Right cardiac atrium (tissue), 5 donors: ENCODE measurements around the gene IGLON5. TPM values are rescaled to one million over a fixed set of nuclear protein-coding genes. Genes with fewer than 3 reads are reported as not detected.

Experiments used
- ATAC-seq, 2 donors: fragments of 200-7000 bp; cut with Tn5 transposase; one replicate each; pipeline versions ENCODE4 v1.8.0 to v1.9.1; 2020; ENCODE audit warnings: moderate library complexity in 2 of 2, mild to moderate bottlenecking in 1 of 2
- DNase-seq, 3 donors: peaks; one replicate each; pipeline ENCODE4 v3.0.0-alpha.2; 2020
- H3K27ac ChIP-seq: one replicate; pipeline ENCODE4 v1.5.1; 2013; ENCODE audit warnings: mild to moderate bottlenecking, low read length, control low read depth, moderate library complexity
- H3K27me3 ChIP-seq: one replicate; pipeline ENCODE4 v1.6.1; 2013; ENCODE audit not compliant: control insufficient read depth, insufficient read depth
- H3K4me1 ChIP-seq: one replicate; pipeline ENCODE4 v1.6.1; 2013; ENCODE audit warnings: low read length; ENCODE audit not compliant: control insufficient read depth, insufficient read depth
- H3K4me3 ChIP-seq: one replicate; pipeline ENCODE4 v1.5.1; 2013; ENCODE audit warnings: low read length, control low read depth
- H3K9me3 ChIP-seq: one replicate; pipeline ENCODE4 v1.6.1; 2013; ENCODE audit warnings: low read length; ENCODE audit not compliant: control insufficient read depth
- WGBS: extraction: QIAGEN DNeasy Blood & Tissue Kit; methylation state at CpG from one replicate; pipeline ENCODE4 v1.1.7; 2013; 5-methylcytosine and 5-hydroxymethylcytosine counted together
- intact Hi-C, 4 donors: fragments of 100-400 bp; cut with DNase I; formaldehyde crosslinking; loops; one replicate each; pipeline versions ENCODE4 v1.11.0 to v1.14.0; 2022 to 2023
- polyA plus RNA-seq: library from polyadenylated mRNA; stranded (reverse); fragments of 200-250 nt; gene quantifications from one replicate; pipeline ENCODE4 v1.2.3, GENCODE V29; 2013
- total RNA-seq, 4 donors: library from RNA; stranded (reverse); fragmentation: NEBNext Ultra II Directional; extraction: Animal tissue kit (Norgen Biotek cat#: 25700); gene quantifications; one replicate each; pipeline ENCODE4 v1.2.1, GENCODE V29; 2021
- donor health status: healthy with polysubstance abuse.
- donor health status: DM: no; HTN: yes; CAD: no.
- donor health status: DM: no; HTN: no; CAD: no.
- donor health status: DM: no; HTN: yes; CAD: no; lungs with severe emphysema.
- donor health status: DM: yes; HTN: yes; CAD: no.

Gene IGLON5
- total and polyA plus RNA-seq, 5 donors, result 0.07 to 0.31 TPM; not detected in 3

- no peak for ATAC-seq
- H3K4me3 ChIP-seq, result no peak overlapping the region
- intact Hi-C loops, result no loop called here
- no peaks in the 10 kb centered on the region for H3K27me3 ChIP-seq
- no peak overlapping the region for H3K27ac ChIP-seq
- no peak for DNase-seq
- H3K4me1 ChIP-seq, result no peaks in the 10 kb centered on the region
- no peaks in the 10 kb centered on the region for H3K9me3 ChIP-seq
- WGBS, result 69% methylated on average over 23 of the region's 23 CpGs
These were observed 7.5 kb downstream of the IGLON5 start for GRCh38 chr19:51318687-51319648.

GRCh38 chr19:51319649-51320279, 8.3 kb downstream of the IGLON5 start:
- H3K27me3 ChIP-seq, result no peaks in the 10 kb centered on the region
- intact Hi-C loops, result no loop called here
- H3K27ac ChIP-seq, result no peak overlapping the region
- 78% methylated on average over 14 of the region's 14 CpGs for WGBS
- no peak for ATAC-seq
- no peak overlapping the region for H3K4me3 ChIP-seq
- H3K4me1 ChIP-seq, result no peaks in the 10 kb centered on the region
- DNase-seq, result no peak
- H3K9me3 ChIP-seq, result no peaks in the 10 kb centered on the region

- 17% methylated on average over 14 of the region's 14 CpGs for WGBS
- H3K4me3 ChIP-seq, result no peak overlapping the region
- no peaks in the 10 kb centered on the region for H3K9me3 ChIP-seq
- no peaks in the 10 kb centered on the region for H3K4me1 ChIP-seq
- H3K27me3 ChIP-seq, result no peaks in the 10 kb centered on the region
- DNase-seq (no peak), ATAC-seq (no peak)
- intact Hi-C loops, result no loop called here
- no peak overlapping the region for H3K27ac ChIP-seq
These were observed 8.8 kb downstream of the IGLON5 start for GRCh38 chr19:51320280-51320657.

GRCh38 chr19:51321799-51322198, 10.4 kb downstream of the IGLON5 start:
- ATAC-seq (no peak), DNase-seq (no peak)
- no peaks in the 10 kb centered on the region for H3K9me3 ChIP-seq
- no peaks in the 10 kb centered on the region for H3K27me3 ChIP-seq
- no peak overlapping the region for H3K27ac ChIP-seq
- 75% methylated on average over 14 of the region's 14 CpGs for WGBS
- H3K4me1 ChIP-seq, result no peaks in the 10 kb centered on the region
- H3K4me3 ChIP-seq, result no peak overlapping the region
- intact Hi-C loops, result no loop called here

- Histone ChIP-seq H3K9me3 (no peaks in the 10 kb centered on the region), H3K4me3 (no peak overlapping the region), H3K27me3 (no peaks in the 10 kb centered on the region), H3K27ac (no peak overlapping the region), H3K4me1 (no peaks in the 10 kb centered on the region)
- 76% methylated on average over 29 of the region's 29 CpGs for WGBS
- intact Hi-C loops, result no loop called here
- DNase-seq, result no peak
- no peak for ATAC-seq
These were observed 12.2 kb downstream of the IGLON5 start for GRCh38 chr19:51323481-51324166.

GRCh38 chr19:51324167-51324481, 12.7 kb downstream of the IGLON5 start:
- DNase-seq (no peak), ATAC-seq (peak in 1 of 2 donors; percentile 18)
- no peaks in the 10 kb centered on the region for H3K9me3 ChIP-seq

GRCh38 chr19:51325161-51325976, 13.9 kb downstream of the IGLON5 start:
- H3K27me3 ChIP-seq, result no peaks in the 10 kb centered on the region
- H3K9me3 ChIP-seq, result no peaks in the 10 kb centered on the region
- no peak for DNase-seq
- intact Hi-C loops, result no loop called here
- no peak for ATAC-seq
- no peaks in the 10 kb centered on the region for H3K4me1 ChIP-seq
- no peak overlapping the region for H3K27ac ChIP-seq
- 72% methylated on average over 26 of the region's 26 CpGs for WGBS
- no peak overlapping the region for H3K4me3 ChIP-seq

More at GRCh38 chr19:51324167-51324481, 12.7 kb downstream of the IGLON5 start:
- Histone ChIP-seq H3K4me1 (no peaks in the 10 kb centered on the region), H3K27ac (no peak overlapping the region), H3K27me3 (no peaks in the 10 kb centered on the region), H3K4me3 (no peak overlapping the region)
- 59% methylated on average over 6 of the region's 6 CpGs for WGBS
- intact Hi-C loops, result no loop called here

- Histone ChIP-seq H3K27ac (no peak overlapping the region), H3K4me1 (no peaks in the 10 kb centered on the region), H3K27me3 (no peaks in the 10 kb centered on the region), H3K9me3 (no peaks in the 10 kb centered on the region), H3K4me3 (no peak overlapping the region)
- 16% methylated on average over 36 of the region's 36 CpGs for WGBS
- DNase-seq (peak in 1 of 3 donors; percentile 40), ATAC-seq (no peak)
- intact Hi-C loops, result no loop called here
These were observed 15.0 kb downstream of the IGLON5 start for GRCh38 chr19:51326216-51327065.

- no peaks in the 10 kb centered on the region for H3K4me1 ChIP-seq
- WGBS, result 3% methylated on average over 75 of the region's 75 CpGs
- H3K27ac ChIP-seq, result no peak overlapping the region
- H3K4me3 ChIP-seq, result peak overlapping the region; percentile 10
- intact Hi-C loops, result no loop called here
- no peaks in the 10 kb centered on the region for H3K27me3 ChIP-seq
- no peaks in the 10 kb centered on the region for H3K9me3 ChIP-seq
- peak; percentile 52 to 84 for ATAC-seq
- DNase-seq, result peak; percentile 64 to 80 (median 78)
These were observed 15.9 kb downstream of the IGLON5 start for GRCh38 chr19:51327066-51328001.
